ENCODE results near the gene GPC5. TPM values are rescaled to one million over a fixed set of nuclear protein-coding genes. Genes with fewer than 3 reads are reported as not detected.

Gene GPC5
- total RNA-seq, 3 donors from 2014 or later = 0.51 to 1.2 TPM; not detected in 1

DNA sequence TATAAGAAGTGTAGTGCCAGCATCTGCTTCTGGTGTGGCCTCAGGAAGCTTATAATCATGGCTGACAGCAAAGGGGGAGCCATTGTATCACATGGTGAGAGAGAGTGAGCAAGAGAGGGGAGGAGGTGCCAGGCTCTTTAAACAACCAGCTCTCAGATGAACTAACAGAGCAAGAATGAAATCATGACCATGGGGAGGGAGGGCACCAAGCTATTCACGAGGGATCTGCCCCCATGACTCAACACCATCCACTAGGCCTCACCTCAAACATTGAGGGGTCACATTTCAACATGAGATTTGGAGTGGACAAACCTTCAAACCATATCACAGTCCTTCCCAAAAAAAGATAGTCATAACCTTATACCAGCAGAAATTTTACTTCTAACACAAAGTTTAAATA is 174.0 kb downstream of the GPC5 start:
- no peak for DNase-seq
- Histone ChIP-seq H3K9me3 (no peaks in the 10 kb centered on the region), H3K36me3 (ENCODE audit: low read depth) (no peaks in the 10 kb centered on the region), H3K4me3 (no peak overlapping the region), H3K4me1 (ENCODE audit: low read depth) (no peaks in the 10 kb centered on the region)
- TF ChIP-seq, protein P1, sequence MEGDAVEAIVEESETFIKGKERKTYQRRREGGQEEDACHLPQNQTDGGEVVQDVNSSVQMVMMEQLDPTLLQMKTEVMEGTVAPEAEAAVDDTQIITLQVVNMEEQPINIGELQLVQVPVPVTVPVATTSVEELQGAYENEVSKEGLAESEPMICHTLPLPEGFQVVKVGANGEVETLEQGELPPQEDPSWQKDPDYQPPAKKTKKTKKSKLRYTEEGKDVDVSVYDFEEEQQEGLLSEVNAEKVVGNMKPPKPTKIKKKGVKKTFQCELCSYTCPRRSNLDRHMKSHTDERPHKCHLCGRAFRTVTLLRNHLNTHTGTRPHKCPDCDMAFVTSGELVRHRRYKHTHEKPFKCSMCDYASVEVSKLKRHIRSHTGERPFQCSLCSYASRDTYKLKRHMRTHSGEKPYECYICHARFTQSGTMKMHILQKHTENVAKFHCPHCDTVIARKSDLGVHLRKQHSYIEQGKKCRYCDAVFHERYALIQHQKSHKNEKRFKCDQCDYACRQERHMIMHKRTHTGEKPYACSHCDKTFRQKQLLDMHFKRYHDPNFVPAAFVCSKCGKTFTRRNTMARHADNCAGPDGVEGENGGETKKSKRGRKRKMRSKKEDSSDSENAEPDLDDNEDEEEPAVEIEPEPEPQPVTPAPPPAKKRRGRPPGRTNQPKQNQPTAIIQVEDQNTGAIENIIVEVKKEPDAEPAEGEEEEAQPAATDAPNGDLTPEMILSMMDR (IDR thresholded peaks at IDR 0.05) = no peak
- no peak for ATAC-seq
- intact Hi-C loops (cut with DNase I, micrococcal nuclease) = no loop called here

- Histone ChIP-seq H3K4me3 (no peak overlapping the region), H3K4me1 (ENCODE audit: low read depth) (no peaks in the 10 kb centered on the region), H3K36me3 (ENCODE audit: low read depth) (no peaks in the 10 kb centered on the region), H3K9me3 (no peaks in the 10 kb centered on the region)
- TF ChIP-seq, protein P1 (IDR thresholded peaks at IDR 0.05) = no peak
- intact Hi-C loops (cut with DNase I, micrococcal nuclease) = no loop called here
- ATAC-seq (no peak), DNase-seq (no peak)
Measured at GRCh38 chr13:91572944-91573598, 174.7 kb downstream of the GPC5 start.

GRCh38 chr13:91574766-91575165 is 176.3 kb downstream of the GPC5 start:
- intact Hi-C loops (cut with DNase I, micrococcal nuclease) = no loop called here
- H3K9me3 ChIP-seq = no peaks in the 10 kb centered on the region

GRCh38 chr13:91576590-91576989 is 178.2 kb downstream of the GPC5 start:
- H3K36me3 ChIP-seq (ENCODE audit: low read depth) = no peaks in the 10 kb centered on the region
- intact Hi-C loops (cut with DNase I, micrococcal nuclease) = no loop called here
- no peaks in the 10 kb centered on the region for H3K9me3 ChIP-seq
- no peak overlapping the region for H3K4me3 ChIP-seq
- no peak for ATAC-seq
- H3K4me1 ChIP-seq (ENCODE audit: low read depth) = no peaks in the 10 kb centered on the region
- TF ChIP-seq, protein P1 (IDR thresholded peaks at IDR 0.05) = no peak
- peak in 2 of 3 donors; percentile 22 to 29 for DNase-seq

More at GRCh38 chr13:91574766-91575165, 176.3 kb downstream of the GPC5 start:
- ATAC-seq (no peak), DNase-seq (no peak)
- TF ChIP-seq, protein P1 (IDR thresholded peaks at IDR 0.05) = no peak
- no peak overlapping the region for H3K4me3 ChIP-seq
- no peaks in the 10 kb centered on the region for H3K4me1 ChIP-seq (ENCODE audit: low read depth)
- H3K36me3 ChIP-seq (ENCODE audit: low read depth) = no peaks in the 10 kb centered on the region

- DNase-seq (no peak), ATAC-seq (no peak)
- Histone ChIP-seq H3K4me3 (no peak overlapping the region), H3K36me3 (ENCODE audit: low read depth) (no peaks in the 10 kb centered on the region), H3K4me1 (ENCODE audit: low read depth) (no peaks in the 10 kb centered on the region), H3K9me3 (no peaks in the 10 kb centered on the region)
- intact Hi-C loops (cut with DNase I, micrococcal nuclease) = no loop called here
- TF ChIP-seq, protein P1 (IDR thresholded peaks at IDR 0.05) = no peak
Measured at GRCh38 chr13:91579320-91579719, 180.9 kb downstream of the GPC5 start.

Data from mucosa of descending colon (tissue), 3 donors.